ENCODE results near the gene FOLR1.

Gene FOLR1

DNA sequence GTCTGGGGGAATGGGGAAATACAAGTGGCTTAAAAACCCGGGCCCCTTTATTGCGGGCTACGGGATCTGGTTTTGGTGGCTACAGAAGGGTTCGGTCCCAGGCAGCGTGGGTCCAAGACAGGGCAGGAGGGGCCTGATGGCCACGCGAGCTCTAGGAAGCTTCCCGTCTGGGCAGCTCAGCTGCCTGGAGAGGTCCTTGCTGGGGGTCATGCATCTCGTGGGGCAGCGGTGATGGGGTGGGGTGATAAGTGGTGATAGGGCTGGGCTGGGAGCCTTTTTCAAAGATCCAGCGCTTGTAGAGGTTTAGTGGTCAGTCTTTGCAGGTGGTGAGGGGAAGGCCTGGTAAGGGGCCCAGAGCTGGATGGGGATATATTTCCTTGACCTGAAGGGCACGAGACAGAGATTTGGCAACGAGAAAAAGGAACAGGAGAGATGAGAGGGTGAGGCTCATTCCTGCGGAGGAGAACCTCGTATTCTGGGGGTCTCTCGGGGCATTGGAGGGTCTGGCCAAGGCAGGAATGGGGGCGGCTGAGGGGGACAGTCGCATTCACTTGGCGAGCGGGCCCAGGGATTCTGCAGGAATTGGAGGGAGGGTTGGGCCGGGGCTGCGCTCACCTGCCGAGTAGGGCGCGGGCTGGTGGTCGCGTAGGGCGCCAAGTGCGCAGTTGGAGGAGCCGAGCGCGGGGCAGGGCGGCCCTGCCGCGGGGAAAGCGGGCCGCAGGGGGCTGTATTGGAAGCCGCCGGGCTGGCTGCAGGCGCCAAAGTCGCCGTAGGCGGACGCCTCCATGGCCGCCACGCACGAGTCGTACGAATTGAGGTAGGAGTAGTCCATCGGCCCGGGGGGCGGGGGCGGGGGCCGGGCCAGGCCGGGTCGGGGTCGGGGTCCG lies 51.5 kb downstream of the FOLR1 start:
- no peak overlapping the region for H3K4me3 ChIP-seq (replicated peaks; ENCODE audit: low read depth, low read length)
- DNase-seq (ENCODE audit: low read depth): no peak
- TF ChIP-seq, protein P1, sequence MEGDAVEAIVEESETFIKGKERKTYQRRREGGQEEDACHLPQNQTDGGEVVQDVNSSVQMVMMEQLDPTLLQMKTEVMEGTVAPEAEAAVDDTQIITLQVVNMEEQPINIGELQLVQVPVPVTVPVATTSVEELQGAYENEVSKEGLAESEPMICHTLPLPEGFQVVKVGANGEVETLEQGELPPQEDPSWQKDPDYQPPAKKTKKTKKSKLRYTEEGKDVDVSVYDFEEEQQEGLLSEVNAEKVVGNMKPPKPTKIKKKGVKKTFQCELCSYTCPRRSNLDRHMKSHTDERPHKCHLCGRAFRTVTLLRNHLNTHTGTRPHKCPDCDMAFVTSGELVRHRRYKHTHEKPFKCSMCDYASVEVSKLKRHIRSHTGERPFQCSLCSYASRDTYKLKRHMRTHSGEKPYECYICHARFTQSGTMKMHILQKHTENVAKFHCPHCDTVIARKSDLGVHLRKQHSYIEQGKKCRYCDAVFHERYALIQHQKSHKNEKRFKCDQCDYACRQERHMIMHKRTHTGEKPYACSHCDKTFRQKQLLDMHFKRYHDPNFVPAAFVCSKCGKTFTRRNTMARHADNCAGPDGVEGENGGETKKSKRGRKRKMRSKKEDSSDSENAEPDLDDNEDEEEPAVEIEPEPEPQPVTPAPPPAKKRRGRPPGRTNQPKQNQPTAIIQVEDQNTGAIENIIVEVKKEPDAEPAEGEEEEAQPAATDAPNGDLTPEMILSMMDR (IDR thresholded peaks at IDR 0.05; ENCODE audit: low read length, missing control alignments): no peak

GRCh38 chr11:72244060-72244360 lies 52.1 kb downstream of the FOLR1 start, which contains the start of gene PHOX2A:
Gene PHOX2A (minus strand): TSS chr11:72244176. CDS start chr11:72244004, 172 bp downstream.
- H3K4me3 ChIP-seq (replicated peaks; ENCODE audit: low read depth, low read length): no peak within 1 kb of the TSS
- TF ChIP-seq, protein P1 (IDR thresholded peaks at IDR 0.05; ENCODE audit: low read length, missing control alignments): no peak
- DNase-seq (ENCODE audit: low read depth): no peak

DNA sequence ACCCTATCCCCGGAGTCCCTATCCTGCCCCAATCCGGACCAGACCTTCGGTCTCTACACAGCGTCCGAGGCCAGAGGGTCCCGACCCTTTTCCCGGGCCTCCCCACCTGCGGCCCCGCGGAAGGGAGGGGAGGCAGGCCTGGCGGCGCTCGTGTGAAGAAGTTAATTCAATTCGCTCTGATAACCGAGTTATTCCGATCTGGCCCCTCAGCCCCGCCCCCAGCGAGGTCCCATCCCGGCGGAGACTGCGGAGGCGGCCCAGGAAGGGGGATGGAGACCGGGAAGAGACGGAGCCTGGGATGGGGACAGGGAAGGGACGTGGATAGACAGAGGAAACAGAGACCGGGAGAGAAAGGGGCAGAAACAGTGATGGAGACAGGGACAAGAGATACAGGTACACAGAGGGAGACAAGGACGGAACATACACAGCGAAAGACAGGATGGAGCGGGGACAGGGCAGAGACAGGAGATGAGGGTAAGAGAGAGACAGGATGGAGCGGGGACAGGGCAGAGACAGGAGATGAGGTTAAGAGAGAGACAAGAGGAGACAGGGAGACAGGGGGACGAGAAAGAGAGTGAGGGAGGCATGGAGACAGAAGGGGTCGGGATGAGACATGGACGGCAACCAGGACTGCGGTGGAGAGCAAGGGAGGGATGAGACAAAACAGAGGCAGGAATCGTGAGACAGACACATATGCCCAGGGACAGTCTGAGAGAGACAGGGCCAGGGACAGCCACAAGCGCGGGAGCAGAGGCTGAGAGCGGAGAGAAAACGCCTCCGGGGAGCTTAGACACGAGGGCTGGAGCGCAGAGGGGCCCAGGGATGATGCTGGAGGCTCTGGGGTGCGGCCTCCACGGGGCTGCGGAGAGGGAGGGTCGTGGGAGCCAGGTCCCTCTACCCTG lies 52.7 kb downstream of the FOLR1 start:
- TF ChIP-seq, protein P1 (IDR thresholded peaks at IDR 0.05; ENCODE audit: low read length, missing control alignments): no peak
- H3K4me3 ChIP-seq (replicated peaks; ENCODE audit: low read depth, low read length): no peak overlapping the region
- DNase-seq (ENCODE audit: low read depth): no peak

DNA sequence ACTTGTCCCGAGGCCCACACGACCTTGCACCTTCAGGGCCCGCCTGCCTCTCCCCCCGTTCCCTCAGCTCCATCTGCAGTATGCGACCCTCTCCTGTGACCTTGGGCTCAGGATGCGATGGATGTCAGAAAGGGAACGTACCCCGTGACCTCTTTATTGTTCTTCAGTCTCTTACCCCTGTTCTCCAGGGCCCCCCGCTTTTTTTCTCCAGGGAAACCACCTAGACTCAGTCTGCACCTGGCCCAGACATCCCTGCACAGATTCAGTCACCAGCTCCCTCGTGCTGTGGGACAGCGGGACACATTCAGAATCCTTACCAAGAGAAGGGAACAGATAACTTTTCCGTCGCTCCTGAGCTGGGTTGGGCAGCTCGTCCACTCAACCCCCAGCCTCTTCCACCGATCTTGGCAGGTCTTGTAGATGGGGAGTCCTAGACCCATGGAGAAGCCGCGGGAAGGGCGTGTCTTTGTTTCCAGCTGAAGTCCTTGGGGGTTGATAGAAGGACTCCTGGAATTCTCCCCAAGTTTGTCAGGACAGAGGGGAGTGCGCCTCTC lies 53.4 kb downstream of the FOLR1 start:
- no peak overlapping the region for H3K4me3 ChIP-seq (replicated peaks; ENCODE audit: low read depth, low read length)
- DNase-seq (ENCODE audit: low read depth): no peak
- TF ChIP-seq, protein P1 (IDR thresholded peaks at IDR 0.05; ENCODE audit: low read length, missing control alignments): no peak
